ENCODE results near the gene ANAPC4.

ANAPC4 gene

DNA sequence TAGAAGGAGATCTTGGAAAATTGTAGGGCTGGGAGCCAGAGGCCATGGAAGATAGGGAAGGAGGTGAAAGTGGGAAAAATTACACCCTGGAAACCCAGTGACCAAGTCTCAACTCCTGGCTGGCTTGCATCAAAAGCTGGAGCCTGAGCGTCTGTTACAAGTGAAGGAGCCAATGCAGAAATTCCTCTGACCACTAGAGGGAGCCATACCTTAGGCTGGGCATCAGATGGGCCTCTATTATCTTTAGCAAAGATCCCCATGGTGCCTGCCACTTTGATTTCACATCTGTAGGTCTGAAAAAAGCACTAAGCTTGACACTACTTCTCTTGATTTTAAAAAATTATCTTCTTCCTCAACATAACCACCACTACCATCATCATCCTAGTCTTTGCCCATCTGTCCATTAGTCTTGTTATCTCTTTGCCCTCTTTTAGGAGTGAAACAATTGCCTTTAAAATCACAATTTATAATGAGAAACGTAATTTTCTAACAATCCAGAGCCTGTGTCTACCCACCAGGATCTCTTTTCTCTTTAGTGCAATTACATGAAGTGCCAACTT lies 62.9 kb downstream of the ANAPC4 start:
- peak in 1 of 2 donors; percentile 48 for ATAC-seq

GRCh38 chr4:25440478-25441030 lies 63.5 kb downstream of the ANAPC4 start:
- no peak for ATAC-seq

- no peak for ATAC-seq
Observed at GRCh38 chr4:25441519-25442117, 64.6 kb downstream of the ANAPC4 start.

DNA sequence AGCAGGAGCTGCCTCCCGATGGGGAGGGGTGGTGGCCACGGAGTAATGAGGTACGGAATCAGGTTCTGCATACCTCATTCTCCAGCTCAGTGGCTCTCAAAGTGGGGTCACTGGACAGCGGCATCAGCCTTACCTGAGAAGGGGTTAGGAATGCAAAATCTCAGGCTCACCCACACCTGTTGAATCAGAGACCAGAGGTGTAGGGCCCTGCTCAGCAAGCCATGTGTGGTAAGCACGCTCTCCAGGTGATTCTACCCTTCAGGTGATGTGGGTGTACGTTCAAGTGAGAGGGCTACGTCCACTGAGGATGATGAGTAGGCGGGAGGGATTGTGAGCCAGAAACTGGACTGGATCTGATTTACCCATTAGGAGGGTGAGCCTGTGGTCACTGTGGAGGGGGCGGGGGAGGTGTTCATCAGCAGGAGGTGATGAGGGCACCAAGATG lies 65.8 kb downstream of the ANAPC4 start:
- ATAC-seq, result no peak

DNA sequence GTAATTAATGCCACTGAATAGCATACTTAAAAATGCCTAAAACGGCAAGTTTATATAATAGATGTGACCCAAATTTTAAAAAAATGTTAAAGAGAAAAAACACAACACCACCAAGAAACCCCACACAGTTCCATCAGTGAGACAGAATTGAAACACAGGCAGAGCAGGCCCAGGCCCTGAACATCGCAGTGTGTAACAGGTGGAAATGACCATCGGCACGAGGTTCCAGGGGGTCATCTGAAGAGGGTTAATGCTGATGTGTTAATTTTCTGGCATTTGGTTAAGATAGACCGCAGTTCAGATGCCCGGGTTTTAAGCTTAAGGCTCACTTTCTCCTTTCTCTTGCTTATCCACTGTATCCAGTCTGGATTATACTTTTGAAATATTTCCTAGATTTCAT lies 66.8 kb downstream of the ANAPC4 start:
- no peak for ATAC-seq

DNA sequence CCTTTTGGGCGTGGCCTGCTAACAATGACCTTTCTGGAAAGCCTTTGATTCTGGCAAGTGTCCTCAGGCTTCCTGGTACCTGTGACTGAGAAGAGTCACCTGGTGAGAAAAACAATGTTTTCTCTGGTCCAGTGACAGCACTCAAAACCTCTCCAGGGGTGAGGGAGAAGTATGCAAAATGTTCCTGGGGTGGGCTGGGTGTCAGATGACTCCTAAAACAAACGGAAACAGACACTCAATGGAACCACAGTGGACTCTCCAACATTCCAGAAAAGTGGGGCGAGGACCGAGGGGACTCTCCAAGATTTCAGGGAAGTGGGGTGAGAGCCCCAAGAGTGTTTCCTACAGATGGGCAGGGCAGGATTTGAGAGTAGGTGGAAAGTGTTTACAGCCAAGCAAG lies 69.5 kb downstream of the ANAPC4 start:
- no peak for ATAC-seq

DNA sequence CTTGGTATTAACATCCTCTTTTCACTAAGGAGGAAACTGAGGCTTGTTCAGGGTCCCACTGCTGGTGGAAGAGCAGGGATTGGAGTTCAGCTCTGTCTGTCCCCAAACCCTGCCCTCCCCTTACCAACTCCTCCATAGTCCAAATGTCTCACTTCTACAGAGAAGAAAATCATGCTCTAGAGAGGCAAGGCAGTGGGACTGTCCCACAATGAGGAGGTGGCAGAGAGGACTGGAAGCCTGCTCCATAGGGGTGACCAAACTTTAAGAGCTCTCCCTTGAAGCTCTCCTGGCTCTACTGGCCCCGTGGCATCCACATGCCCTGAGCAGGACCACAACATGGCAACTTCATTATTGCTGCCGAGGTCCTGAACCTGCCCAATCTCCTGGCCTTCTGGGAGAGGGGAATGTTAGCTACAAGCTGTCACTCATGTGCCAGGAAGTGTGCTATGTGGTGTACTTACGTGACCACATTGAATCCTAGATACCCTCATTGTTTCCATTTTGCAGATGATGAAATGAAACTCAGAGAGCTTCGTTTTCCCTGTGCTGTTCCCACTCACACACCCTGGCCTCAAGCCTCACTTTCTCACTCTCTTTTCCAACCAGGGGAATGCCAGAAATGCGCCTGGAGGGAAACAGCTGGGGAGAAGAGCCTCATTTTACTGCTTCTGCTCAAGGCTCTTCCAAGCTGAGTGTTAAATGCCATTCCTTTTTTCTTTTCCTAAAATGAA lies 71.5 kb downstream of the ANAPC4 start:
- ATAC-seq, result no peak

GRCh38 chr4:25449270-25449669 lies 72.2 kb downstream of the ANAPC4 start:
- ATAC-seq, result no peak

DNA sequence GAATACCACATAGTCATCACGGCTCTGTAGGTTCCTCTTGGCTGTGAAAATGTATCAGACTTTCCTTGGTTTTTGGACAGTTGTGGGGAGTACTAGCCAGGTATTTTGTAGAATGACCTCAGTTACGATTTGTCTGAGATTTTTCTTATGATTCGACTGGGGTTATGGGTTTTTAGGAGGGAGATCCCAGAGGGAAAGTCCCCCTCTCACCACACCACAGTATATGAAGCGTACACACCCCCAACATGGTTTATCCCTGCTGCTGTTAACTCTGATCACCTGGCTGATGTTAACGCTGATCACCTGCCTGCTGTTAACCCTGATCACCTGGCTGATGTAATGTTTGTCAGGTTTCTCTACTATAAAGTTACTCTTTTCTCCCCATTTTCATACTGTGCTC lies 72.6 kb downstream of the ANAPC4 start:
- no peak for ATAC-seq

DNA sequence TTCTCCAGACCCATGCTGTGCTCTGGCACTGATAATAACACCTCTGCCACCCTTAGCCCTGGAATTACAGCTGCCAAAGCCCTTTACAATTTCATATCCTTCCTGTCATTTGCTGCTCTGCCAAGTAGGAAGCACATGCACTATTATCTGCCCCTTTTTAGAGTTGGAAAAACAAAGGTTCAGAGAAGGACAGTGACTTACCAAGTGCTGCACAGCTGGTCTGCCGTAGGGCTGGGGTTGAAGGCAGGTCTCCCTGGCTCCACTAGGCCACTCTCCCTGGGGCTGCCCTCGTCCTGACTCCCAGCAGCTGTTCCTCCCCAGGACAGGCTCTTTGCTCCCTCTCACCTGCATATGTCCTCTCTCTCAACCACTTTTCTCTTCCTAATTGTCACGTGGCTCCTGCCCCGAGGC lies 73.4 kb downstream of the ANAPC4 start:
- ATAC-seq, result no peak

DNA sequence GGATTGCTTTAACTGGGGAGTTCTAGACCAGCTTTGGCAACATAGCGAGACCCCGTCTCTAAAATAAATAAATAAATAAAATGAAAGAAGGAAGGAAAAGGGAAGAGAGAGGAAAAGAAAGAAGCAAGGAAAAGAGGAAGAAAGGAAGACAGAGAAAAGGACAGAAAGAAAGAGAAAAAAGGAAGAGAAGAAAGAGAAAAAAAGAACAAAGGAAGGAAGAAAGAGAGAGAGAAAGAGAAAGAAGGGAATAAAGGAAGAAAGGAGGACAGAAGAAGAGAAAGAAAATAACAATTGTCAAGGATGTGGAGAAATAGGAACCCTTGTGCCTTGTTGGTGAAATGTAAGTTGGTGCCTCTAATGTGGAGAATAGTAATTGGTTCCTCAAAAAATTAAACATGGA lies 74.6 kb downstream of the ANAPC4 start:
- ATAC-seq, result no peak

- no peak for ATAC-seq
Observed at GRCh38 chr4:25452081-25452480, 75.0 kb downstream of the ANAPC4 start.

DNA sequence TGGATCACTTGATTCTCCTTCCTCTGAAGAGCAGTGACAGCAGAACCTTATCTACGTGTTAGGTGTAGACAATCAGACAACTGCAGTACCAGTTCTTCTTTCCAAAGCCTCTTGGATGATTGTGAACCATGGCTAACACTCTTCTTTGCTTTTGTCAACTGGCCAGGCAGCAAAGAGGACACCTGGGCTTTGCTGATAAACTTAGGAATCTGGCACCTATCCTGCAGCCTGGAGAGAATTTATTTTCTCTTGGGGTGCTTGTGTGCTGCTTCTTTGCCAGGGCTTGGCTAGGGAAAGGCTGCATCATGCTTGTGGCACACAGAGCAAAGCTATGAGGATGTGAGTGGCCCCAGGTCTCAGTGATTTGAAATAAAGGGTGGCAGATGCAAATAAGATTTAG lies 77.4 kb downstream of the ANAPC4 start:
- ATAC-seq, result no peak

DNA sequence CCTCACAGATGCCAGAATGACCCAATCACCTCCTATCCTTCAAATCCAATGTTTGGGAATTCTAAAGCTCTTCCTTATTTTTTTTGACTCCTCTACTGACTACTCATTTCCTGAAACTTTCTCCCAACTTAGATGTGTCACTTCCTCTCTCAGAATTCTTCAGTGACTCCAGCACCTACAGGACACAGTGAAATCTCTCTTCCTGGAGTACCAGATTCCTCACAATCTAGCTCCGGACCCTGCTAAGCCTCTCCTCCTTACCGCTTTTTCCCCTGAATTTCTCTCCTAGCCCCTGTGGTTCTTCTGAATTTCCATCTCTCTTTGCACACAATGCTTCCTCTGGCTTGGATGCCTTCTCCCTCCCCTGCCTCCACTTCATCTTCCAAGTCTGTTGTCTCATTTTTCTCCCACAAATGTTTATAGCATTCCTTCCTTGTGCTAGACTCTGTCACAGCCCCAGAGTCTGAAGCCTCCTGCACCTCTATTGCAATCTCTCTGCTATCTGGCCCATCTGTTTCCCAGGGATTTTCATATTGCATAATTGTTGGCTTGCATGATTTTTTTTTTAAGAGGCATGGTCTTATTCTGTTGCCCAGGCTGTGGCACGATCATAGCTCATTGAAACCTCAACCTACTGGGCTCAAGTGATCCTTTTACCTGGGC lies 80.1 kb downstream of the ANAPC4 start:
- no peak for ATAC-seq

DNA sequence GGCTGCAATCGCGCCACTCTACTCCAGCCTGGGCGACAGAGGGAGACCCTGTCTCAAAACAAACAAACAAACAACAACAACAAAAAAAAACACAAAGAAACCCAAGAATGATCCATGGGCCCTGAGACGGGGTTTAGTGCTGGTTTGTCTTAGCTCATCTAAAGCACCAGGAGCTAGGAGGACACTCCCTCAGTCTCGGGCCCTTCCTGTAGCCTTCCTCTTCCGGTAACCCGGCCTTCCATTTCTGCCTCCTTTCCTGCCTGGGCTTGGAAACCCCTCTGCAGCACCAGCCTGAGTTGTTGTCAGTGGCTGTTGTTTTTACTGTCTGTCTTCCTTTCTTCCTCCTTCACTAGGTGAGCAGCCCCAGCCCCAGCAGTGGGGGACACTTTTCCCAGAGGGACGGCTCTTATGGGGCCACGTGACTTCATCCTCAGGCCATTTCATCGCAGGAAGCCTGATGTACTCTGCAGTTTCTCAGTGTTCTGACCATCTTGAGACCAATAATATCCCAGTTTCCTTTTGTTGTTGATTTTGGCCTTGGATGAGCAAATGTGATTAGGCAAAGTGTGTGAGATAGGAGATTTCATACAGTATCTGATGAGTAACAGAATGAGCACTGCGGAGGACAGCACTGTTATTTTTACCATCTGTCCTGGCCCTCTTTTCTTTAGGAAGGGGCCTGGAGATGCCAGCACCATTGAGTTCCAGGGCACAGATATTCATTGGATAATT lies 90.1 kb downstream of the ANAPC4 start:
- ATAC-seq, result no peak

- no peak for ATAC-seq
Observed at GRCh38 chr4:25467843-25468242, 90.8 kb downstream of the ANAPC4 start.
